ENCODE measurements around the gene WASF1. TPM values are rescaled to one million over a fixed set of nuclear protein-coding genes. Genes with fewer than 3 reads are reported as not detected.

The WASF1 gene
- total RNA-seq, result 10 to 100 TPM in 2 of 4 donors, 1 to 10 TPM in 2; 2.0 to 13.0 (median 7.7) TPM

DNA sequence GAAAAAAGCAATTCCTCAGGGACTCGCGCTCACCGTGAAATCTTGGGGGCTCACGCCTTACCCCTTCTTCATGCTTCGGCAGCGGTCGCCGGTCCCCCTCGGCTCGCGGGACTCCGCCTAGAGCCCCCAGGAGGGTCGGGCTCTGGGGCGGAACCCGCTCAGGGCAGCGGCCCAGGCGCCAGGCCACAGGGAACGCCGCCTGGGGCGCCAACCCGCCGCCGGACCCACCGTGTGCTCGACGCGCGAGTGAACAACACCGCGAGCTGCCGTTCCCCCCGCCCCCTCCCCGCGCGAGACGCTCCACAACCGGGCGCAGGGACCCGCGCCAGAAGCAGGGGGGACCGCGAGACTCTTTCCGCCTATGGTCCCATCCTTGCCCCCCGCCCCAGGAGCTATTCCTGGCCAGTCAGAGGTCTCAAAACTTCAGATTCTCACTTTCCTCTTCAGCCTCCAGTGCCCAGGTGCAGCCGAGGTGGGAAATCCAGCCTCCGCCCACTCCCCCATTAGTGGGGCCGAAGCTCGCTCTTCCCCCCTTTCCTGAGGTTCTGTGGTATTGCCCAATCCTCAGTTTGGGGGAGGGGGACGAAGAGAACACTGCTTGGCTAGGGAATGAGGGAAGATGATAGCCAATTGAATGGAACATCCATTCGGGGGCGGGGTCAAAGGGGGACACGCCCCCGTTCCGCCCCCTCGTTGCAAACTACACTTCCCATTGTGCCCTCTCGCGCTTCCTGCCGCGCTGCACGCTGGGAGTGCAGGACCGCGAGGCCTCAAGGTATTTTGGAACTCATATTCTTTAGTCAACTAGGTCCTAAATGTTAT is at the start of gene WASF1:
WASF1 (minus strand) TSS at position 265 of the 822 bp plus-strand sequence. CDS start 52,069 bp downstream, outside the sequence.
- no peaks in the 10 kb centered on the region for H3K9me3 ChIP-seq
- intact Hi-C loops (cut with DNase I), result loop anchor here (5.0 to 10.0 kb wide), 2 partner anchors 213 to 485 kb away; partner anchors contain the start of genes AK9 and FIG4
- peak within 1 kb of the TSS; percentile 30 to 85 (median 74) for H3K4me3 ChIP-seq (replicated peaks in 1 of 3)
- H3K4me1 ChIP-seq, result peaks cover 13 to 16% of the 10 kb centered on the region in 2 donors
- no peak for TF ChIP-seq POLR2A (IDR thresholded peaks at IDR 0.05)
- no peak for TF ChIP-seq CTCF (IDR thresholded peaks at IDR 0.05)
- no peaks in the 10 kb centered on the region for H3K27me3 ChIP-seq
- DNase-seq, result peak; percentile 93 to 95
- peak within 1 kb of the TSS; percentile 55 to 78 (median 73) for H3K27ac ChIP-seq
- 0 to 1% methylated on average over 31 to 33 of the region's 62 CpGs for WGBS, 2 donors
- H3K36me3 ChIP-seq, result no peaks in the 10 kb centered on the region

- WGBS, 2 donors, result 97% methylated on average over 1 of the region's 1 CpG
- no peak for DNase-seq
- no peaks in the 10 kb centered on the region for H3K4me1 ChIP-seq
- no peak overlapping the region for H3K4me3 ChIP-seq (replicated peaks in 1 of 3)
- H3K27ac ChIP-seq, result no peak overlapping the region
- H3K36me3 ChIP-seq, result peaks cover 10 to 15% of the 10 kb centered on the region in 2 donors
- TF ChIP-seq CTCF (IDR thresholded peaks at IDR 0.05) (no peak), POLR2A (IDR thresholded peaks at IDR 0.05) (no peak)
- intact Hi-C loops (cut with DNase I), result no loop called here
- H3K9me3 ChIP-seq, result no peaks in the 10 kb centered on the region
- no peaks in the 10 kb centered on the region for H3K27me3 ChIP-seq
These were observed 46.8 kb upstream of the WASF1 start for GRCh38 chr6:110226261-110226660.

DNA sequence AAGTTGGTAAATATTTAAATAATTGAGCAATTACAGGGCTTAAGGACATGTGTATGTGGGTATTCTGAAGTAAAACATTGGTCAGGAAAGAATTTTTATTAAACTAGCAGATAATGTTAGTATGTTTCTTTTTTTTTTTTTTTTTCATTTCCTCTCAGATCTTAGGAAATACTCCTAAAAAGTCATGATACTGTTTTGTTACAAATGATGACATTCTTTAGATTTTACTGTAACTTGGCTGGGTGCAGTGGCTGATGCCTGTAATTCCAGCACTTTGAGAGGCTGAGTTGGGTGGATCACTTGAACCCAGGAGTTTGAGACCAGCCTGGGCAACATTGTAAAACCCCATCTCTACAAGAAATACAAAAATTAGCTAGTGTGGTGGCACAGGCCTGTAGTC is 42.3 kb upstream of the WASF1 start:
- H3K9me3 ChIP-seq, result no peaks in the 10 kb centered on the region
- no peak for DNase-seq
- H3K4me1 ChIP-seq, result no peaks in the 10 kb centered on the region
- H3K27ac ChIP-seq, result no peak overlapping the region
- peaks cover 11 to 15% of the 10 kb centered on the region in 2 donors for H3K36me3 ChIP-seq
- H3K27me3 ChIP-seq, result no peaks in the 10 kb centered on the region
- H3K4me3 ChIP-seq (replicated peaks in 1 of 3), result no peak overlapping the region
- intact Hi-C loops (cut with DNase I), result no loop called here
- TF ChIP-seq CTCF (IDR thresholded peaks at IDR 0.05) (no peak), POLR2A (IDR thresholded peaks at IDR 0.05) (no peak)

GRCh38 chr6:110217266-110217665 is 37.8 kb upstream of the WASF1 start:
- peaks cover 21 to 43% of the 10 kb centered on the region in 2 donors for H3K36me3 ChIP-seq
- no peak overlapping the region for H3K27ac ChIP-seq
- intact Hi-C loops (cut with DNase I), result no loop called here
- TF ChIP-seq CTCF (IDR thresholded peaks at IDR 0.05) (no peak), POLR2A (IDR thresholded peaks at IDR 0.05) (no peak)
- no peaks in the 10 kb centered on the region for H3K4me1 ChIP-seq
- H3K27me3 ChIP-seq, result no peaks in the 10 kb centered on the region
- WGBS, 2 donors, result 89 to 95% methylated on average over 2 of the region's 2 CpGs
- no peak for DNase-seq
- no peak overlapping the region for H3K4me3 ChIP-seq (replicated peaks in 1 of 3)
- no peaks in the 10 kb centered on the region for H3K9me3 ChIP-seq

GRCh38 chr6:110216140-110216539 is 36.7 kb upstream of the WASF1 start:
- intact Hi-C loops (cut with DNase I), result no loop called here
- no peak overlapping the region for H3K4me3 ChIP-seq (replicated peaks in 1 of 3)
- 89 to 93% methylated on average over 5 of the region's 5 CpGs for WGBS, 2 donors
- H3K27ac ChIP-seq, result no peak overlapping the region
- no peak for DNase-seq
- H3K4me1 ChIP-seq, result no peaks in the 10 kb centered on the region
- no peaks in the 10 kb centered on the region for H3K9me3 ChIP-seq
- H3K36me3 ChIP-seq, result peaks cover 22 to 48% of the 10 kb centered on the region in 2 donors
- H3K27me3 ChIP-seq, result no peaks in the 10 kb centered on the region
- TF ChIP-seq POLR2A (IDR thresholded peaks at IDR 0.05), result no peak
- TF ChIP-seq CTCF (IDR thresholded peaks at IDR 0.05), result no peak

All from thyroid gland (tissue), 4 donors.